CD4-positive, alpha-beta T cell treated with Interleukin-6 for 4 hours (primary cell): ENCODE measurements around the gene SGCD.

Experiments used
- DNase-seq: peaks from one replicate; pipeline ENCODE4 v3.0.0-alpha.2; 2020; ENCODE audit warnings: mixed read lengths

Gene SGCD

DNA sequence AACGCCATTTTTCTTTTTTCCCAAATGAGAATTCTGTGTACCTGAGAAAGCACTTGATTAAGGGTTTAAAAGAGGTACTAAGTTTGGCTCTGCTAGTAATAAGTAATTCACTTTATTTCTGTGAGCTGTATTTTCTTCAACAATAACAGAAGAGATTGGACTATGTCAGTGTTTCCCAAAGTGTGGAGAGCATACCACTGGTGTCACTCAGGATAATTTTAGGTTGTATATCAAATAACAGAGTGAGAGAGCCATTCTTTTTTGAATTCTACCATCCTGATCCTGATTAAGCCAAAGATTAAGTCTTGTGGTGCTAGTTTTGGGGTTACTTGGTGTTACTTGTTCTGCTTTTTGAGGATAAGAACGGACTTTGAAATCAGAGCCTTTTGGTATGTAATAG lies 380.8 kb downstream of the SGCD start:
- DNase-seq, result no peak

DNA sequence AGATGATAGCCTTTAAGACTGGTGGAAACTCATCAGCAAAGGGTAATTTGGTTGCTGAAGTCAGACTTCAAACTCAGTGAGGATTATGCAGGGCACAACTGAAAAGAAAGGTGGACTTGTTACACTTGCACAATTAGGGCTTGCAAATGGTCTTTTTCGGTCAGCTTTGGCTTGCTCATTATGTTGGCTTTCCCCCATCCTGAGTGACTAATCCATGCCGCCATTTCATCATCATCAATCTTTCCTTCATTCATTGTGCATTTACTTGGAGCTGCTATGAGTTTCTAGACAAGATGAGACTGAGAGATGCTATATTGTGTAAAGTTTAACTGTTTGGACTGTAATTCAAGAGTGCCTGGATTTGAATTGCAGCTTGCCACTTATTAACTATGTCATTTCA lies 388.3 kb downstream of the SGCD start:
- no peak for DNase-seq

DNA sequence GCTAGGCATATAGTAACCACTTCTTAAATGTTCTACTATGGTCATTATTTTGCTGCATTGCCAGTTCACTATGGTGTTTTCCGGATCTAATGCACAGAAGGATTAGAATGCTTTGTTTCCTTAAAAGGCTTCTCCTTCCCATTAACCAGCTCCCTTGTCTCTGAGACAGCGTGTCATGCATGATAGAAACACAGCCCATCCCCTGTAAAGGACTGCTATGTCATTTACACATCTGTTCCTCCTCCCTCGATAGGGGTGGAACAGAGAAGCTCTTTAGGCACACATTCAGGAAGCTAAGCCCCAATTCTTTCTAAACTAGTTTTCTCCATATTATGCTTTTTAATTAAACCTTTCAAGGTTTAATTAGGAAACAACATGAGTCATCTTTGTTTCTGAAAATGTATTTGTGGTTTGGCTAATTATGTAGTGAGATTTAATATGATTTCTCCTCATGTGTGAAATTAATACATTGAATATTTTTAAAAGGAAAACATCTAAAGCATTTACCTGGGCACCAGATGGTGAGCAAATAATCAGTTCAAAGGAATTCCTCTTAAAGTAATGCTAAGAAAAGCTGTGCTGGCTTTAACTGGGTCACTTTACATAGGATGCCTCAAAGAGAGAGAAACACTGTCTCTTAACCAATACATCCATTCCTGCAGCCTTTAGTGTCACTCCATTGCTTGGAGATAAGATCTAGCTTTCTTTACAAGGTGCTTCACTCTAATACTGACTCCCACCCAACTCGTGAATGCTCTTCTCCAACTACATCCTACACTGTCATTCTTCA lies 389.8 kb downstream of the SGCD start:
- DNase-seq, result no peak

DNA sequence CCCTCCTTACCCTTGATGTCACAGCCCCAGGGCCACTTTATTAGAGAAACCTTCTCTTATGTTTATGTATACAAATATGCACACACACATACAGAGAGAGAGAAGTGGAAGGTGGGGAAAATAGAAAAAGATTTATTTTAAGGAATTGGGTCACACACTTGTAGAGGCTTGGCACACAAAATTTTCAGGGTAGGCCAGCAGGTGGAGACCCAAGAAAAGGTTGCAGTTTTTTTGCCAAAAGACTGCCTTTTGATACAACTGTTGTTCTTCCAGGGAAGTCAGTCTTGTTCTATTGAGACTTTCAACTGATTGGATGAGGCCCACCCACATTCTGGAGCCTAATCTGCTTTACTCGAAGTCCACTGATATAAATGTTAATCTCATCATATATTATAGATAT lies 392.0 kb downstream of the SGCD start:
- no peak for DNase-seq

DNA sequence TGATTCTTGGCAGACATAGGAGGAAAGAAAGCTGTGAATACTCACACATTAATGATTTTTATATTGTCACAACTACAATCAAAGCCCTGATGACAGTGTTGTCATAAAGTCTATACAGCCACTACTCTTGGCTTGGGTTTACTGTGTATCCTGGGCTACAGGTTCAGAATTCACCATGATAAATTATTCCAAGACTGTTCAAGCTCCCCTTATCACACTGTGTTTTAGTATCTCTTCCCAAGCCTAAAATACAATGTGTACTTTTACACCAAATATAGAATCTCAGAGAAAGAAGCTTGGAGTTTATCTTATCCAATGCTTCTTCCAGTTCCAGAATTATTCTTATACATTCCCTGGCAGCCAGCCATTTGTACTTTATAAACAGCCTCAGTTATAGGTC lies 395.4 kb downstream of the SGCD start:
- no peak for DNase-seq

DNA sequence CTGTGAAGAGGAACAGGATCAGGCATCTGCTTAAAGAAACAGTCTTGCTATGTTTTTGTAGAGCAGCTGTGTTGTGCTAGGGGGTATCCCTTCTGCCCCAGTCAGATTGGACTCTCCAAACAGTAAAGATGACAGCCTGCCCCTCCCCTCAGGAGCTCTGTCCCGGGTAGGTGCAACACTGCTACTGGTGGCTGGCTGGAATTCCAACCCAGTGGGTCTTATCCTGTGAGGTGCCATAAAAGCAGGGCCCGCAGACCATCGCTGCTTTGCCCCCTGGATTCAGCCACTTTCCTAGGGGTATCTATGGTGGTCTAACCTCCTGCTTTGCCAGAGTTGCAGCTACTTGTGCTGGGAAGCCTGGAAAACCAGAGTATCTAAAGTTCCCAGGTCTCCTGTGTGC lies 408.5 kb downstream of the SGCD start:
- DNase-seq, result no peak

DNA sequence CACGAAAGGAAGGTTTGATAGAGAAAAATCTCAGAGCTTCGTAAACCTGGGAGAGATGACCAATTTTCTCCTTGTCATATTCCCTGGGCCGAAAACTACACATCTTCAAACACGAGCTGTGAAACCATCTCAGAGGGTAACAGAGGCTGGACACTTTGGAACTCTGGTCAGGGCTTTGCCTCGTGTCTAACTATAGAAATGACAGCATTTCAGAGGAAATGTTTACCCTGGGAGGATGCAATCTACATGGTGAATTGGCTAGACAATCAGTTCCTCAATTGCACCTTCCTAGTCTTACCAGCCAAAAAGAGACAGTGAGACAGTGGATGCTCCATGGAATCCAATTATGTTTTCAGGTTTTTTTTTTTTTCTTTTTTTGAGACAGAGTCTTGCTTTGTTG lies 414.6 kb downstream of the SGCD start:
- no peak for DNase-seq

DNA sequence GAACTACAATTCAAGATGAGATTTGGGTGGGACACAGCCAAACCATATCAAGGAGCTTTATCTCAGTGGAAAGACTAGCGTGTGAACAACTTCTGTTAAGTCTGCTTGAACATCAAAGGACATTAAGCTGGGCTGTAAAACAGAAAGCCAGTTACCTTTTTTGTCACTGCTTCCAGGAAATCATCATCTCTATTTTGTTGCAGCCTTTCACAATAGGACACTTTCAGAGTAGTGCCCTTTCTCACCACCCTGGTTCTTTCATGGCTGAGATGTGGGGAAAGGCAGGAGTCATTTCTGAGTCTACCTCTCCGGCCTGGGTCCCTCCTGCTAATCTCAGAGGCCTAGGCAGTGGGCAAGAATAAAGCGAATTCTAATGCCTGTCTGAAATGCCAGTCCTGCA lies 426.9 kb downstream of the SGCD start:
- no peak for DNase-seq

DNA sequence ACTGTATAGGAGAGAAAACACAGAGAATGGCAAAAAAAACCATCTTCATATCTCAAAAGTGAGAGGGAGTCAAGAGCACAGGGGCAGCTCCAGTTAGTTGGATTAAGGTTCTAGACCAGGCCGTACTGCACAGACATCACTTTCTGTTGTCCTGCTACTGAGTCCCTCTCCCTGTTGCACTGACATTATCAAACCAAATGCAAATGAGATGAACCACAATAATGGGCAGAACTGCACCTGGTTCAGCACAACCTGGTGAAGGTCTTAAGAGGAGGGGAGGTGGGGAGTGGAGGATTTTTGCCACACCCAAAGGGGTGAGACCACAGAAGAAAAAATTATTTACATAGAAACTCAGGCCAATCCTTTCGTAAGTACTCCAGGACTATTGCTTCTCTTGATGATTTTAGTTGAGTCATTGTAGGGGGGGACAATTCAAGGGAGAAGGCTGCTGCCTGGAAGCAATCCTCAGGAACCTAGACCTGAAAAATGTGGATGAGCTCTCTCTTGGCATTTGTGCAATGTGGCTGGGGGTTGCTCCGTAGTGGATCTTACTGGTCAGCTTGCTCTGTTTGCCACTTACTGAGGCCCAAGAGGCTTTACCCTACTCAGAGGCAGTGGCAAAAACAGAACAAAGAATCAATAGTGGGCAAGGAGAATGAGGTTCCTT lies 428.6 kb downstream of the SGCD start:
- DNase-seq, result no peak

DNA sequence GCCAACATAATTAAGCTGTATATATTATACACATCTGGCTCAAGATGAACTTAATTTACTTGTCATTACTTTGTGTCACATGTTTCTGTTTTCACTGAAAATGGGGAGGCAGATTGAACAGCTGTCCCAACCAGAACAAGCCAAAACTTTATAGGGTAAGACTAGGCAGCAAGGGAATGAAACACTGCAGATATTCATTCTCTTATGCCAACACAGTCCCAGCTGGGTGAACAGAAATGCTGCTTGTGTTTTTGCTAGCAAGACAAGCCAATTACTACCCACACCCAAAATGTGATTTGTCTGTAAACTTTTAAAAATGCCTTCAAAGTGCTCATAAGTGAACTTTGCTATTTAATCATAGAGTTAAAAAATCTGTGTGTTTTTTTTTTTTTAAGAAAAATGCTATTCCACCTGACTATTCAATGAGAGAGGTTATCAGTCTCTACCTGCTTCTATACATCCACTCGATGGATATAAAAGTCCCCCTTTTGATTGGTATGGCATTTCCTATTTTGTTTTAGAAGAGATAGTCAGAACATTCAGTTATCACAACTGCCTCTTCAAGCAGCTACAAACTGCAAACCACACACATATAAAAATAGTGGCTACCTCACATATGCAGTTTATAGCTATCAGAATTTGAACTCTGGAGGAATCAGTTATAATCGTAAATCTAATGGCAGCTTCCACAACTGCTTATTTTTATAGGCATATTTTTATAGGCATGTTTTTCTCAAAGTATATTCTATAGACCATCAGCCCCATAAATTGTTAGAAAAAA lies 431.2 kb downstream of the SGCD start:
- no peak for DNase-seq

DNA sequence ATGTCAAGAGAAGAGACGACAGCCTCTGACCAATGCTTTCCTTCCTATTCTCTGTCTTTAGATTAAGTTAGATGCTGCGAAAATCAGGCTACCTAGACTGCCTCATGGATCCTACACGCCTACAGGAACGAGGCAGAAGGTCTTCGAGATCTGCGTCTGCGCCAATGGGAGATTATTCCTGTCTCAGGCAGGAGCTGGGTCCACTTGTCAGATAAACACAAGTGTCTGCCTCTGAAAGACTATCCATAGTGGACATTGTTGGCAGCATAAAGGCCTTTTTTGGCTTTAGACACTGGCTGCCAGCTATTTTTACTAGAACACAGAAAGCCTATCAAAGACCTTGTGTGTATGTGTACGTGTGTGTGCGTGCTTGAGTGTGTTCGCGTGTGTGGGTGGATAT lies 432.2 kb downstream of the SGCD start:
- no peak for DNase-seq

DNA sequence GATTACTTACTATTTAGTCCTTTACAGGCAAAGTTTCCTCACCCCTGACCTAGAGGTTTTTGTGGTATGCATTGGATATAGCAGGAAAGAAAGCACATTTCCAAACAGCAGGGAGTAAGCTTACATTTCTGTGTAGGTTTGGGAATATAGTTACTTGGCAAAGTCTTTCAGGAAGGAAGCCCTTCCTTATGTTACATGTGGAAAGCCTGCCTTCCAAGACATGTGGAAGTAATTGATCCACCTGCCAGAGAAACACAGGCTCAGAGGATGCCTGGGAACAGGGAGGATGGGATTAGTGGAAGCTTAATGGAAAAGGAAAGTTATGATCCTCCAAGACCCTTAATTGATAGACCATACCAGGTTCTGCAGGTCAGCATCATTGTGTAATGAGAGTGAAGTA lies 435.8 kb downstream of the SGCD start:
- DNase-seq, result no peak

DNA sequence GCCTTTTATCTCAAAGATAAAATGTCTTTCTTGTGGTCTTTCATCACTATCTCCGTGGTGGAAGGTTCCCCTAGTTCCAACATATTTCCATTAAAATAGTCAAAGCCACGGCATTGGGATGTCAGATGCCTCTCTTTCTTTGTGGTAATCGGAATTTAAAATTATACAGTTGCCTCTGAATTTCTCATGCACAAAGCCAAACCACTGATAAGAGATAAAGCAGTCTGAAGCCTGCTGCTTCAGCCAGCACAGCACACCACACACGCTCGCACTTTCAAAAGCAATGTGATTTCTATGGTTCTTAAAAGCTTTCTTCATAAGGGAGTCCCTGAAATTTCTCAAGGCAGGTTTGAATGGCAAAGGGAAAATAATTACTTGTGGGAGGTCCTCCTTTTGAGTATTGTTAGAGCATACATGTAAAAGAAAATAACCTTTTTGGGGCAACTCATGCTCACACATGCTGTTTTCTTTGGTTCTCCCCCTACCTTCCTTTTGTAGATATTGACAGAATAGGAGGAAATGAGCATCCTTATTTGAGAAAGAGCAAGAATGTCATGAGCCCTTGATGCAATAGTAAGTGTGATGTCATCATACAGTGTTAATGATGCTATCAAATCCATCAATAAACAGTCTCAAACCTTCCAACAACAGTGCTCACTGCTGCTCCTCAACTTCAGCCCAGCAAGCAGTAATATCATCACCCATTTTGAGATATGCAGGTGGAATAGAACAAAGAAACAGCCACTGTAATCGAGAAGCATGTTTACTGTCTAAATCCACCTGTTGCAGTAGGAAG lies 437.4 kb downstream of the SGCD start:
- DNase-seq, result no peak

DNA sequence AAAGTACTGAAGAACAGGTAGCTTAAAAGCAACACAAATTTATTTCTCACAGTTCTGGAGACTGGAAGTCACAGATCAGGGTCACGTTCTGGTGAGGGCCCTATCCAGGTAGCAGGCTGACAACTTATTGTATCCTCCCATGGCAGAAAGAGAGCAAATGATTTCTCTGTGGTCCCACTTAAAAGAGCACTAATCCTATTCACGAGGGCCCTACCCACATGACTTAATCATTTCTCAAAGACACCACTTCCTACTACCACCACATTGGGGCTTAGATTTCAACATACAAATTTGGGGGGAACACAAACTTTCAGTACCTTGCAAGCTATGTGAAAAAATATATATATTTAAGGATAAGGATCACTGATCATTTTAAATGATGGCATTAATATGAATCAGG lies 447.3 kb downstream of the SGCD start:
- no peak for DNase-seq

DNA sequence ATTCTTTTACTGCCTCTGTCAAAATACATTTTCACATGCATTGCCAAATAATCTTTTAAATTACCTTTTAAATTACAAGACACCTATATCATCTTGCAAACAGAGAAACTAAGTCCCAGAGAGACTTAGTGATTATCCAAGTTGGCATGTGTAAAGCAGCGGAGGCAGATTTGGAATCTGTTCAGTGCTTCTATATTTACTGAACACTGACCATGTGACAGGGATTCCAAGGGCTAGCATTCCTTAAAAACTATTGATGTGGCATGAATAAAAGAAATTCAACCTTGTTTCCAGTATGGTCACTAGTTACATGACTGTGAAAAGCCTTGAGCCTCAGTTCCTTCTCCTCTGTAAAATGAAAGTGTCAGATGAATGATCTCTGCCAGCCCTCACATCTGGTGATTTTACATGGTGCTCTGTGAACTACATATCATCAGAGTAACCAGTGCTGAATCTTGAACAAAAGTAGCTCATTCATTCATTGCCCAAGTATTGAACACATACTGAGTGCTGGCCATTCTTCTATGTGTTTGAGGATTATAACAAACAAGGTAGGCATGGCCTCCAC lies 451.3 kb downstream of the SGCD start:
- DNase-seq, result no peak

DNA sequence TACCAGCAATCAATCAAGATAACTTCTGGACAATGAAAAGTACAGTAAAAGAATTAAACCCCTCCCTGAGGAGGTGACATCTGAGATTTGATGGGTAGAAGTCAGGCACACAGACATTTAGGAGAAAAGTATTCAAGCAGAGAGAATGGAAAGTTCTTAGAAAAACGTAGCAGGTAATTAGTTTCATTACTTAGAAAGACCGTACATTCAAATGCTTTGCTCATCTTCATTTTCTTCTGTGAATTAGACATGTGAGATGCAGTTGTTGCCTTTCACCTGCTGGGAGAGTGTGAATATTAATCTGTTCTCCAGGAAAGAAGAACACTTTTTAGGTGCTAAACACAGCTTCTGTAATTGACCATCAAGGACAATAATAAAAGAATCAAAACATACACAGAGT lies 451.8 kb downstream of the SGCD start:
- DNase-seq, result no peak

DNA sequence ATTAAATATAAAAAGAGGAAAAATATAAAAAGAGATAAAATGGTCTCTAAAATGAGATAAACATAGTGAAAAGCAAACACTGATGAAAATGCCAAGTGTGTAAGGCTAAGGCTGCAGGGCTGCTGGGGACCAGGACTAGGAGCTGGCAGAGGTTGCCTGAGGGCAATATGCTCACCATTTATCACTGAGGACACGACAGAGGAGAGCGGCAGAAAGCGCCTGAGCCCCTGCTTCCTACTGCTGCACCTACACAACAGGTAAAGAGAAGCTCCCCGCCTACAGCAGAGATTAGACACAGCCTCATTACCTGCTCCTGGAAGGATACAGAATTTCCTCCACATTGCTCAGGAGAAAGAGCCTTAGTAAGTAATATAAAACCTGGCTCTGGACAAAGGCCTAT lies 452.5 kb downstream of the SGCD start:
- no peak for DNase-seq

DNA sequence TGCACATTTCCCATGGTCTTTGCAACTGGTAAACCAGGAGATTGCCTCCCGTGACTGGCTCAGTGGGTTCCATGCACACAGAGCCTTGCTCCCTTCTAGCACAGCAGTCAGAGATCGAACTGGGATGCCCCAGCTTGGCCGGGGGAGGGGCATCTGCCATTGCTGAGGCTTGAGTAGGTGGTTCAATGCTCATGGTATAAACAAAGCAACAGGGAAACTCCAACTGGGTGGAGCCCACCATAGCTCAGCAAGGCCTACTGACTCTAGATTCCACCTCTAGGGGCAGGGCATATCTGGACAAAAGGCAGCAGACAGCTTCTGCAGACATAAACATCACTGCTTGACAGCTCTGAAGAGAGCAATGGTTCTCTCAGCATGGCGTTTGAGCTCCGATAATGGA lies 456.1 kb downstream of the SGCD start:
- no peak for DNase-seq

DNA sequence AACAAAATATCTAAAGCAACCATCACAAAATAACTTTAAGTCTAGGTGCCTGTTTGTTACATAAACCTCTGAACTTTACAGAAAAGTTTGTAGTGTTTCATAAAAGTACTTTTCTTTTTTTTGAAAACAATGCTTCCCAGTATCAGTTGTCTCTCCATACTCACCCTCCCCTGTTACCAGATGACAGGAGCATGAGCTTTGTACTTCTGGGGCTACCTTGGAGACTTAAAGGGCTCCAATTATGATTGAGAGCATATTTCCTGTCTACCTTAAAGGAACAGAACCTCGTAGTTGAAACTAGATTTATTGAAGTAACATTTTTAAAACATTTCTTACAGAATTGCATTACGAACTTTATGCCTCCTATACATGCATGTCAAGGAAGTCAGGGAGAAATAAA lies 467.7 kb downstream of the SGCD start:
- no peak for DNase-seq

DNA sequence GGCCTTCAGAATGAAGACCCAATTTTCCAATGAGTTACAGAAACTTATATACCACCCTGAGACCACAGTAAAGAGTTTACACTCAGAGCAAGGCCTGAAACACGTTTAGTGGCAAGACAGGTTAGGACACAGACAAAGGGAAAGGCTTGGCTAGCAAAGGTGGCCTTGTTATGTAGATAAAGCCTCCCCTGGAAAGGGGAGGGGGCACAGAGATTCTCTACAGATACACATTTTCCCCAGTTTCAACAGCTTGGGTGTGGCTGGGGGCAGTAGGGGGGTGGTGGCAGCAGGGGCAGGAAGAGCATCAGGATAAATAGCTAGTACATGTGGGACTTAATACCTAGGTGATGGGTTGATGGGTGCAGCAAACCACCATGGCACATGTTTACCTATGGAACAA lies 471.2 kb downstream of the SGCD start:
- DNase-seq, result no peak

DNA sequence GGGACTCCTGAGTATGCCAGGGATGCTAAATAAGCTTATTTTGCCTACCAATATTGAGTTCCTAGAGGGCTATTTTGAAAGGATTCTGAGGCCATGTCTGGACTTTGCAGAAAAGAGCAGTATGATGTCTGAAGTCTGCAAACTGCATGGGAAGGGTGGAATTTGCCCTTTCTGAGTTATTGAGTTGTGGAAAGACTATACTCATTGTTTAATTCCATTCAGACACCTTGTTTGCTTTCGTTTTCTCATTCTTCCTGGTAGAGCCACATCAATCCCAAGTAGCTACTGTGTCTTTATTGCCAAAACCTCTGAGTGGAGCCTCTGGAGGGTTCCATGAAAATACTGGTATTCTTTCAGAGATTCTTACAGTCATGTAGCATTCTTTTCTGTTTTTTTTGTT lies 472.2 kb downstream of the SGCD start:
- no peak for DNase-seq

DNA sequence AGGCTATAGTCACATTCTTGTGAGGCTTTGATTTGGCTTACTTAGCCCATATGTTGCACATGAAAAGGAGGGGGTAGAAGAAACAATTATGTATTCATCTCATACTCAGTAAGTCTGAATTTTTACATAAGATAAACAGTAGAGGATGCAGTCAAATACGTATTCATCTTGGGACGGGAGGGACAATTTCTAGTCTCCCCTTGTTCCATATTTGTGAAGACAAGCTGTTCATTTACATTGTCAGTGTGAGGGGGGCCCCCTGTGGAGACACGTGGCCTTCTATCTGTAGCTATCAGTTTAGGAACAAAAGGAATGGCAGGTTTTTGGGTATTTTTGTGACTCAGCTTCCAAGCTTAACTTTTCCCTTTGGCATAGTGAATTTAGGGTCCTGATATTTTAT lies 474.0 kb downstream of the SGCD start:
- no peak for DNase-seq

DNA sequence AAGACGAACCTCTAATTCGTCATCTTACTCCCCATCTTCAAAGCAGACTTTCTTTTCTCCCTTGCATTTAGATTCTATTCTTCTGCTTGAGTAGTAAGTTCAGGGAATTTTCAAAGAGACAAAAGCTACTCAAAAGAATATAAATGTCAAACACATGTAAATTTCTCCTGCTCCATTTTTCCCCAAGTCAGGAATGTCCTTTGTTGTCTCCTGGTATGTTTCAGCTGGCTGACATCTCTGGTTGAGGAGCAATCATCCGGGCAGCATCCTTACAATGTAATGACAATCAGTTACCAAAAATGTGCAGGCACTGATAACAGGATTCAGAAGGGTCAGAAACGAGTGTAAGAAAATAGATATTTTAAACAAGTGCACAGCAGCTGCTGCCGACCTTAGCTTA lies 475.5 kb downstream of the SGCD start:
- no peak for DNase-seq
